Progenitor cell of endocrine pancreas (in vitro differentiated cells): ENCODE data around the gene ATXN7L3. TPM values are rescaled to one million over a fixed set of nuclear protein-coding genes. Genes with fewer than 3 reads are reported as not detected.

Source experiments
- DNase-seq: peaks from one replicate; pipeline ENCODE4 v3.0.0; 2021; ENCODE audit warnings: low spot score; ENCODE audit not compliant: unreplicated experiment
- H3K27ac Mint-ChIP-seq: 2 replicates; pipeline ENCODE4 v1.8.0; 2021; ENCODE audit warnings: mild to moderate bottlenecking, moderate library complexity, mixed read lengths
- H3K27me3 Mint-ChIP-seq: 2 replicates; pipeline ENCODE4 v1.8.0; 2021; ENCODE audit warnings: mixed read lengths
- H3K36me3 Mint-ChIP-seq: 2 replicates; pipeline ENCODE4 v1.8.0; 2022; ENCODE audit warnings: mixed read lengths; ENCODE audit not compliant: insufficient read depth
- H3K4me1 Mint-ChIP-seq: 2 replicates; pipeline ENCODE4 v1.8.0; 2021; ENCODE audit warnings: low read depth, mixed read lengths
- H3K4me3 Mint-ChIP-seq: 2 replicates; pipeline ENCODE4 v1.8.0; 2021; ENCODE audit warnings: low read depth, mild to moderate bottlenecking, moderate library complexity, mixed read lengths
- H3K9me3 Mint-ChIP-seq: 2 replicates; pipeline ENCODE4 v1.8.0; 2021; ENCODE audit warnings: low read depth, mixed read lengths
- total RNA-seq: library from RNA; stranded (reverse); gene quantifications from 2 replicates; pipeline ENCODE4 v1.2.1, GENCODE V29; 2021
- TF ChIP-seq, protein P1 (sequence below): fragments of 200-600 bp; sonication (generic); IDR thresholded peaks from one replicate; pipeline ENCODE4 v1.5.0; 2021; ENCODE audit warnings: antibody characterized with exemption, mild to moderate bottlenecking; ENCODE audit not compliant: unreplicated experiment

The ATXN7L3 gene
- total RNA-seq, 1 donor from 2014 or later: 135 TPM

GRCh38 chr17:44184212-44184810, 15.4 kb downstream of the ATXN7L3 start:
- H3K36me3 Mint-ChIP-seq: peaks cover 10% of the 10 kb centered on the region
- no peaks in the 10 kb centered on the region for H3K9me3 Mint-ChIP-seq
- no peak for DNase-seq
- peak overlapping the region; percentile 49 for H3K27ac Mint-ChIP-seq
- H3K4me3 Mint-ChIP-seq: no peak overlapping the region
- TF ChIP-seq, protein P1, sequence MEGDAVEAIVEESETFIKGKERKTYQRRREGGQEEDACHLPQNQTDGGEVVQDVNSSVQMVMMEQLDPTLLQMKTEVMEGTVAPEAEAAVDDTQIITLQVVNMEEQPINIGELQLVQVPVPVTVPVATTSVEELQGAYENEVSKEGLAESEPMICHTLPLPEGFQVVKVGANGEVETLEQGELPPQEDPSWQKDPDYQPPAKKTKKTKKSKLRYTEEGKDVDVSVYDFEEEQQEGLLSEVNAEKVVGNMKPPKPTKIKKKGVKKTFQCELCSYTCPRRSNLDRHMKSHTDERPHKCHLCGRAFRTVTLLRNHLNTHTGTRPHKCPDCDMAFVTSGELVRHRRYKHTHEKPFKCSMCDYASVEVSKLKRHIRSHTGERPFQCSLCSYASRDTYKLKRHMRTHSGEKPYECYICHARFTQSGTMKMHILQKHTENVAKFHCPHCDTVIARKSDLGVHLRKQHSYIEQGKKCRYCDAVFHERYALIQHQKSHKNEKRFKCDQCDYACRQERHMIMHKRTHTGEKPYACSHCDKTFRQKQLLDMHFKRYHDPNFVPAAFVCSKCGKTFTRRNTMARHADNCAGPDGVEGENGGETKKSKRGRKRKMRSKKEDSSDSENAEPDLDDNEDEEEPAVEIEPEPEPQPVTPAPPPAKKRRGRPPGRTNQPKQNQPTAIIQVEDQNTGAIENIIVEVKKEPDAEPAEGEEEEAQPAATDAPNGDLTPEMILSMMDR: no peak
- peaks cover 14% of the 10 kb centered on the region for H3K4me1 Mint-ChIP-seq
- no peaks in the 10 kb centered on the region for H3K27me3 Mint-ChIP-seq

DNA sequence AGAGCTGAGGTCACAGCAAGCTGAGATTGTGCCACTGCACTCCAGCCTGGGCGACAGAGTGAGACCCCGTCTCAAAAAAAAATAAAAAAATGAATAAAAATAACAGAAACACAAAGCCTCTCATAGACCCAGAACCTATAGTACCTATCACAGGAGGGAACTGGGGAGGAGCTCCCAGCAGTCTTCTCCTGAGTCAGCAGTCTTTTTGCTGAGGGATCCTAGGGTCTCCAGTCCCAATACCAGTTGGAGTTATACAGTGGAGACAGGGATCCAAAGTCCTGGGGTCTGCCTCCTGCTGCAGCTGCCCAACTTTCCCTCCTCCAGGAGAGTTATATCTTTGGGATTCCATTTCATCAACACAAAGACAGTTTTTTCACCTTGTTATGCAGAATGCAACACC, 16.7 kb downstream of the ATXN7L3 start:
- no peak for DNase-seq
- peaks cover 15% of the 10 kb centered on the region for H3K36me3 Mint-ChIP-seq
- TF ChIP-seq, protein P1: no peak
- no peaks in the 10 kb centered on the region for H3K27me3 Mint-ChIP-seq
- no peak overlapping the region for H3K4me3 Mint-ChIP-seq
- H3K27ac Mint-ChIP-seq: no peak overlapping the region
- no peaks in the 10 kb centered on the region for H3K9me3 Mint-ChIP-seq
- H3K4me1 Mint-ChIP-seq: peaks cover 13% of the 10 kb centered on the region

GRCh38 chr17:44178133-44178532, 21.6 kb downstream of the ATXN7L3 start:
- no peaks in the 10 kb centered on the region for H3K27me3 Mint-ChIP-seq

DNA sequence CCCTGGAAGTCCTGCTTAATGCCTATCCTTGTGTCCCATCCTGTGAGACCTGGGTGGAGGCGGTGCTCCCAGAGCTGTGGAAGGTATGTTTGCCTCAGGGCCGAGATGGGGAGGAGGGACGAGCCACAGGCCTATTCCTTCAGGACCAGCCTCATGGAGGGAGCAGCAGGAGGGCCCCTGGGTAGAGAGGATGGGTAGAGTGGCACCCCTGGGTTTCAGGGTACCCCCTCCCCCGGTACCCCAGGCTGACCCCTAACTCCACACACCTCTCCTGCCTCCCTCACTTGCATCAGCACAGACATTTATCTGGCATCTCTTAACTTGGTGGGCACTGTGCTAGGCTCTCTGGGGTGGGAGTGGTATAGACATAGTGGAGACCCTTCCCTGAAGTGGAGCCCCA, 22.0 kb downstream of the ATXN7L3 start:
- no peak for DNase-seq
- H3K4me3 Mint-ChIP-seq: no peak overlapping the region
- no peaks in the 10 kb centered on the region for H3K27me3 Mint-ChIP-seq
- TF ChIP-seq, protein P1: no peak
- H3K9me3 Mint-ChIP-seq: no peaks in the 10 kb centered on the region
- H3K4me1 Mint-ChIP-seq: no peaks in the 10 kb centered on the region
- H3K36me3 Mint-ChIP-seq: peaks cover 20% of the 10 kb centered on the region
- H3K27ac Mint-ChIP-seq: peak overlapping the region; percentile 24

More at GRCh38 chr17:44178133-44178532, 21.6 kb downstream of the ATXN7L3 start:
- no peak for DNase-seq
- no peak overlapping the region for H3K27ac Mint-ChIP-seq
- TF ChIP-seq, protein P1: no peak
- peaks cover 20% of the 10 kb centered on the region for H3K36me3 Mint-ChIP-seq
- H3K4me1 Mint-ChIP-seq: no peaks in the 10 kb centered on the region
- H3K9me3 Mint-ChIP-seq: no peaks in the 10 kb centered on the region
- no peak overlapping the region for H3K4me3 Mint-ChIP-seq

DNA sequence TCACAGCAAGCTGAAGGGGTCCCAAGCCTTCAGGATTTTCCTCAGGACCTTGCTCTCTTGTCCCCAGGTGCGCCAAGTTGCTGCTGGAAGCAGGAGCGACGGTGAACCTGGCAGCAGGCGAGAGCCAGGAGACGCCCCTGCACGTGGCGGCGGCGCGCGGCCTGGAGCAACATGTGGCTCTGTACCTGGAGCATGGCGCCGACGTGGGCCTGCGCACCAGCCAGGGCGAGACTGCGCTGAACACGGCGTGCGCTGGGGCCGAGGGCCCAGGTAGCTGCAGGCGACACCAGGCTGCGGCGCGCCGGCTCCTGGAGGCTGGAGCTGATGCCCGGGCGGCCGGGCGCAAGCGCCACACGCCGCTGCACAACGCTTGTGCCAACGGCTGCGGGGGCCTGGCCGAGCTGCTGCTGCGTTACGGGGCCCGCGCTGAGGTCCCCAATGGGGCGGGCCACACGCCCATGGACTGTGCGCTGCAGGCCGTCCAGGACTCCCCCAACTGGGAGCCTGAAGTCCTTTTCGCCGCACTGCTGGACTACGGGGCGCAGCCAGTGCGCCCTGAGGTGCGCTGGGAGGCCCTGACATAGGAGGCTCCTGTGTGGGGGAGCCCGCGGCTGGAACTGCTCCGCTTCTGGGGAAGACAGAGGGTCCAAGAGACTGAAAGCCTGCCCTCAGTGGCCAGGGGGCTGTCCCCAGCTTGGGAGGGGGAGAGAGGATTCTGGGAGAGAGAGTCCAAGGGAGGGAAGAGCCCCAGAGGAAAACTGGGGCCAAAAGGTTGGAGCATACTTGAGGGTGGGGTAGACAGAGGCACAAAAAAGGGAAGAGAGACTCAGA, 22.8 kb downstream of the ATXN7L3 start:
- Mint-ChIP-seq H3K9me3 (no peaks in the 10 kb centered on the region), H3K36me3 (peaks cover 16% of the 10 kb centered on the region), H3K4me3 (no peak overlapping the region), H3K27ac (no peak overlapping the region), H3K4me1 (peaks cover 2% of the 10 kb centered on the region), H3K27me3 (no peaks in the 10 kb centered on the region)
- no peak for DNase-seq
- TF ChIP-seq, protein P1: no peak
